ENCODE measurements around the gene DAPK3.
"Not testable (repeated sequence)": the region's sequence is repeated elsewhere in the genome, so short reads cannot be mapped to it uniquely, and the experiment has no call there.

The DAPK3 gene

GRCh38 chr19:4000798-4001197 lies 29.9 kb upstream of the DAPK3 start:
- not testable (repeated sequence) for DNase-seq

DNA sequence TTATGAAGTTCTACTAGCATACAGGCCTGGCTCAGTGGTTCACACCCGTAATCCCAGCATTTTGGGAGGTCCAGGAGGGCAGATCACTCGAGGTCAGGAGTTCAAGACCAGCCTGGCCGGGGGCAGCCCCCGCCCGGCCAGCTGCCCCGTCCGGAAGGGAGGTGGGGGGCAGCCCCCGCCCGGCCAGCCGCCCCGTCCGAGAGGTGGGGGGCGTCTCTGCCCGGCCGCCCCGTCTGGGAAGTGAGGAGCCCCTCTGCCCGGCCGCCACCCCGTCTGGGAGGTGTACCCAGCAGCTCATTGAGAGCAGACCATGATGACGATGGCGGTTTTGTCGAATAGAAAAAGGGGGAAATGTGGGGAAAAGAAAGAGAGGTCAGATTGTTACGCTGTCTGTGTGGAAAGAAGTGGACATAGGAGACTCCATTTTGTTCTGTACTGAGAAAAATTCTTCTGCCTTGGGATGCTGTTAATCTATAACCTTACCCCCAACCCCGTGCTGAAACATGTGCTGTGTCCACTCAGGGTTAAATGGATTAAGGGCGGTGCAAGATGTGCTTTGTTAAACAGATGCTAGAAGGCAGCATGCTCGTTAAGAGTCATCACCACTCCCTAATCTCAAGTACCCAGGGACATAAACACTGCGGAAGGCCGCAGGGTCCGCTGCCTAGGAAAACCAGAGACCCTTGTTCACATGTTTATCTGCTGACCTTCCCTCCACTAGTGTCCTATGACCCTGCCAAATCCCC lies 27.9 kb upstream of the DAPK3 start:
- not testable (repeated sequence) for DNase-seq

DNA sequence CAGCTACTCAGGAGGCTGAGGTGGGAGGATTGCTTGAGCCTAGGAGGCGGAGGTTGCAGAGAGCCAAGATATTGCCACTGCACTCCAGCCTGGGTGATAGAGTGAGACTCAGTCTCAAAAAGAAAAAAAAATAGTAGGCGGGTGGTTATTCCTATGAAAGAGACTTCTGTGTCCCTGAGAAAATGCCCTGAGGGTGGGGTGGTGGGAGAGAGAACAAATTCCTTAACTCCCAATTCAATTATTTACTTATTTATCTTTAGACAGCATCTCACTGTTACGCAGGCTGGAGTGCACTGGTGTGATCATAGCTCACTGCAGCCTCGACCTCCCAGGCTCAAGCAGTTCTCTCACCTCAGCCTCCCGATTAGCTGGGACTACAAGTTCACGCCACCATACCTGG lies 24.7 kb upstream of the DAPK3 start:
- no peak for DNase-seq

GRCh38 chr19:3990815-3991117 lies 19.9 kb upstream of the DAPK3 start:
- DNase-seq = no peak

DNA sequence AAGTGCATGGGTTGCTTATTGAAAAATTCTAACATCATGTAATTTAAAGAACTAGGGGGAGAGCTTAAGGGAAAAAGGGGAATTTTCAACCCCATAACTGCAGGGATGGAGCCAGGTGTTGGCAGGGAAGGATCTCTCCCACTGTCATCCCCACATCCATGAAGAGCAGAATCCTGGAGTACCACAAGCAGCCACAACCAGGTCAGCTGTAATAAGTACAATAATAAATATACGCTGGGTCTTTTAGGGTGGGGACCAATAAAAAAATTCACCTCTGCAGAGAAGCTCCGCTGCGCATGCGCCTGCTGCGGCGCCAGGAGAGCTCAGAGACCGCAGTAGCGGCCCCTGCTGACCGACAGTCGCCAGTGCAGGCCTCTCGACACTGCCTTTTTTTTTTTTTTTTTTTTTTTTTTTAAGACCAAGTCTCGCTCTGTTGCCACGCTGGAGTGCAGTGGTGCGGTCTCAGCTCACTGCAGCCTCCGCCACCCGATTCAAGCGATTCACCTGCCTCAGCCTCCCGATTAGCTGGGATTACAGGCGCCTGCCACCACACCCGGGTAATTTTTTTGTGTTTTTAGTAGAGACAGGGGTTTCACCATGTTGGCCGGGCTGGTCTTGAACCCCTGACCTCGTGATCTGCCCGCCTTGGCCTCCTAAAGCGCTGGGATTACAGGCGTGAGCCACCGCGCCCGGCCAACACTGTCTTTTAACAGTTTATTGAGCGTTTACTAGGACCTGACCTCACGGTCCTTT lies 16.9 kb upstream of the DAPK3 start:
- DNase-seq = peak; percentile 88

DNA sequence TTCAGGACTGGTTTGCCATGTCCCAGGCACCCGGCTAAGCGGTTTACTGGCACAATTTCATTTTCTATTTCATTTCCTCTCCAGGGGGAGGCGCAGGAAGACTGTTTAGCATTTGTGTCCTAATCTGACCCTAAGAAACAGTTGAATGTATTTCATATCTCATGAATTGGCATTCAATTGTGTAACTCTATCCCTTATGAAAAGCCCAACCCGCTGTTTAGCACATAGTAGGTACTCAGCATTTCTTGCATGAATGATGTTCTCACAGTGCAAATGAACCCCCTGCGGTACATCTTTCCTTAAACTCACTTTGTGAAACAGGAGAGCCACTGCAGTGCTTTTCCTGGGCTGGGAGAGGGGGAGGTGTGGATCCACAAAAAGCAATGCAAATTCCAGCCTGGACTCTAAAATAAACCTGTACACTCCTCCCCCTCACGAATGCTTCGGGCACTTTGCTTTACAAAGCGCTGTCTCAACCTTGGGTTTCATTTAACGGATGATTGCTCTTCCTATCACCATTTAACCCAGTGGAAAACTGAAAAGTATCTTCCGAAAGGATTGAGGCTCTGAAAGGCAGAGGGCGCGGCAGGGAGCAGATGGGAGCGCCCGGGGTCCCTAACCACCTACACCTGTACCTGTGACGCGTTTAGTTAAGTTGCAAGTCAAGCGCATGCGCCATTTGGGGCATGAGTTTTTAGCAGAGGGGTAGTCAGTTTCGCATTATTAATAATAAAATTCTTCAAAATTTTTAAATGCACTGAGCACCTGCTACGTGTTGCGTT lies 15.6 kb upstream of the DAPK3 start:
- DNase-seq = no peak

DNA sequence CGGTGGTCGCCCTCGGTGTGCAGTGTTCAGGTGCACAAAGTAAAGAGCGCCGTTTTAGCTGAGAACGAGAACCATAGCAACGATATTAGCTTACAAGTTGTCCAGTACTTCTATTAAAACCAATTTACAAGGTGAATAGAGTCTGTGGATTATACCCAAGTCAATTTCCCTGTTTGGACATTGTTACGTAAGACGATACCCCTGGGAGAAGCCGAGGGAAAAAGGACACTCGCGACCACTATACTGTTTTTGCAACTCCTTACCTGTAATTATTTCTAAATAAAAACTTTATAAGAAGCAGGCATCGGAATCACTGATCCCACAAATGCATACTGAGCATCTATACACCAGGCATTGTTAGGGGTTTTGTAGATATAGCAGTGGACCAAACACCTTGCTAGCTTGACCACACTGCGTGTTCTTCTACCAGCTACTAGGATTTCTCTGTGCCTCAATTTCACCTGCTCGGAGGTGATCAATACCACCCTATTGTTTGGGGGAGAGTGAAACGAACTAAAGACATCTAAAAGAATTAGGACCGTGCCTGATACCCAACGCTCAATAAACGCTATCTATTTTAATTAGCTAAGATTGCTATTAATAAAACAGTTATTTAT lies 14.9 kb upstream of the DAPK3 start:
- DNase-seq = no peak

GRCh38 chr19:3984908-3985642 lies 14.2 kb upstream of the DAPK3 start, which contains the start of gene EEF2:
EEF2 (minus strand) TSS chr19:3985463; CDS start chr19:3985380, 83 bp downstream.
- peak; percentile 87 for DNase-seq

- no peak for DNase-seq
Observed at GRCh38 chr19:3984584-3984907, 13.6 kb upstream of the DAPK3 start.

DNA sequence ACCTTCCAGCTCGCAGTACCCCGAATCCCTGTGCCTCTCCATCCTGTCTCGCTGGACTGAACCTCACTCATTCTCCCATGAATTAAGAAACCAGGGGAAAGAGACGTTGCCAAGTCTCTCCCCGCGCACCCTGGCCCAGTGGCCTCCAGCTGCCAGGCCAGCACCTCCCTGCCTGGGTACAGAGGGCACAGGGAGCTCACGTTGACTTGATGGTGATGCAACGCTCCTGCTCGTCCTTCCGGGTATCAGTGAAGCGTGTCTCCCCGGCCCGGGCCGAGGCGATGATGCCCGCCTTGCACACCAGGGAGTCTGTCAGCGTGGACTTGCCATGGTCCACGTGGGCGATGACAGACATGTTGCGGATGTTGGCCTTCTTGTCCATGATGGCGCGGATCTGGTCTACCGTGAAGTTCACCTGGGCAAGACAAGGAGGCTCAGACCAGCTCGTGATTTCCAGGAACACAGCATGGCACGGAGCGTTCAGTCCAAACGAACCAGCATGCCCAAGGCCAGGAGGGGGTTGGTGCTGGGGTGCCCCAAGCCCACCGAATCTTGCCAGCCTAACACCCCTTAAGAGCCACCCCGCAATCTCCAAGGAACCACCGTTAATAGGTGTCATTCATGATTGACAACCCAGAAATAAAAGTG lies 13.2 kb upstream of the DAPK3 start:
- no peak for DNase-seq

GRCh38 chr19:3983542-3983914 lies 12.6 kb upstream of the DAPK3 start:
- no peak for DNase-seq

DNA sequence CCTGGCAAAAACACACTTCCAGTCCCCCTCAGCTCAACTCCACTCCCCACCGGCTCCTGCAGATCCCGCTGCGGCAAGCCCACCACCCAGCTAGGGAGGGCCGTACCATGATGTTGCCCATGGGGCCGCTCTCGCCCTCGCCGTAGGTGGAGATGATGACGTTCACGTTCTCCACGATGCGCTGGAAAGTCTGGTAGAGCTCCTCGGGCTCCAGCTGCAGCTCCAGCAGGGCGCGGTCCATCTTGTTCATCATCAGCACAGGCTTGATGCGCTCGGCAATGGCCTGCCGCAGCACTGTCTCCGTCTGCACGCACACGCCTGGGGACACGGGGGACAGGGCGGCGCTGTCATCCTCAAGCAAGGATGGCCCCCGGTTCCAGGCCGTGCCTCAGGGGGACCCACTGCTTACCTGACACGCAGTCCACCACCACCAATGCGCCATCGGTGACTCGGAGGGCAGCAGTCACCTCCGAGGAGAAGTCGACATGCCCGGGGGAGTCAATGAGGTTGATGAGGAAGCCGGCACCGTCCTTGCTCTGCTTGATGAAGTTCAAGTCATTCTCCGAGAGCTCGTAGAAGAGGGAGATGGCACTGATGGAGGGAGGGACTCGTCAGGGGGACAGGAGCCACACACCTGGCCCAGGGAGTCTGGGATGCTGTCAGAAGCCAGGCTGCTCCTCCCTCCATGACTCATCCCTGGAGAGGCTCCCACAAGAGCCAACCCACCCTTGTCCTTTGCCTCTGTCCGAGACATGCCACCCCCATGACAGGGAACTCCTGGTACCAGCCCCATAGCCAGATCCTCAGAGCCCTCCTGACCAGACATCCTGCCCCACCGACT lies 12.0 kb upstream of the DAPK3 start:
- no peak for DNase-seq

- no peak for DNase-seq
Observed at GRCh38 chr19:3981736-3982681, 11.1 kb upstream of the DAPK3 start.

DNA sequence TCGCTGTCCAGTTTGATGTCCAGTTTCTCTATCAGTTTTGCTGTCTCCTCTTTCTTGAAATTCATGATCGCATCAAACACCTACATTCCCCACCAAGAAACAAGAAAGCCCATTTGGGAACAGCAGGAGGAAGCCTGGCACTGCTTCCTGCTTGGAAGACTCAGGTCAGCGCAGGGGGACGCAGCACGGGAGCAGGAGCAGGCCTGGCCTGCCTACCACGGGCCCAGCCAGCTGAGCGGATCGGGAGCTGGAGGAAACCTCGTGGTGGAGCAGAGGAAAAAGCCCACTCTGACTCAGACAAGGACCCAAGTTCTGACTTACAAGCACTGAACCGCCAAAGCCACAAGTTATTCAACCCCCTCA lies 10.5 kb upstream of the DAPK3 start:
- DNase-seq = no peak

DNA sequence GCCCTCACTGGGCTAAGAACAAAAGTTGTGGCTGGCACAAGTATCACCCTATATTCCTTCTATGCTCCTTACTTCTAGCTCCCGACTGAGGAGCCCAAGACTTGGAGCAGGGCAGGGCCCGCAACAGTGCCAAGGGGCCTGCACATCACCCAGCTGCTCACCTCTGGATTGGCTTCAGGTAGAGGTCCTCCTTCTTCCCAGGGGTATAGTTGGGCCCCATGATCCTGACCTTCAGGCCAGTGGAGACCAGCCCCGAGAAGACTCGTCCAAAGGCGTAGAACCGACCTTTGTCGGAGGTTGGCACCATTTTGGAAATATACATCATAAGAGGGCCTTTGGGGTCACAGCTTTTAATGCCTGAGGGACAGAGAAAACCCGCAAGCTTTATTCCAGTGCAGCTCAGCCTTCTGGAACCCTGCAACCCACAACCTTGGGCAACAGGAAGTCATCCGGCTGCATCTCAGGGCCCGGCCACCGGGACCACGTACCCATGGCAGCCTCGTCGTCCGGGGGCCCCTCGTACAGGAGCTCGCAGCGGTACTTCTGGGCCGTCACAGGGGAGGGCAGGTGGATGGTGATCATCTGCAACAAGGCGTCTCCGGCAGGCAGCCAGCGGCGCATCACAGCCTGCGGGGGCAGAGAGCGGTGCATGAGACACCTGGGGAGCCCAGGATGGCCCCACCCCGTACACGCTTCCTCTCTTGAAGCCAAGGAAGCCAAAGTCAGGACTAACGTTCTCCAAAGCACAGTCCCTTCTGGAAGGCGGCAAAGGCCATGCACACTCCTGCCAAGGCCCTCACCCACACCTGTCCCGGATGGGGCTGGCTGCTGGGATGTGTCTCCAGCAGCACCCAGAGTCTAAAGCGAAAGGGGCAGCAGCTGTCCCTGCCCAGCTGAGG lies 9.7 kb upstream of the DAPK3 start:
- DNase-seq = no peak

GRCh38 chr19:3979674-3980352 lies 8.9 kb upstream of the DAPK3 start:
- no peak for DNase-seq

DNA sequence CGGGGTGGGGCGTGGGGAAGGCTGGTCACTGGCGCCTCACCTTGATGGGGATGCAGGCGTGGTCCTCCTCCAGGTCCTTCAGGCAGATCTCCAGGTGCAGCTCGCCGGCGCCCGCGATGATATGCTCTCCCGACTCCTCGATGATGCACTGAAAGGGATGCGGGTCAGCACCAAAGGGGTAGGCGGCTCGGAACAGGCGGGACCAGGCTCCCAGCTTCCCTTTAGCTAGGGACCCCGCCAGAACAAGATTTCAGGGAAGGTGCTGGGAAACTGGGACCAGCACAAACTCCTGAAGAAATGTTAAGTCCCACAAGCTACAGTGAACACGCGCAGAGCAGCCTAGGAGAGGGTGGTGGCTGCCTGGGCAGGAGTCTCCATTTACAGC lies 8.4 kb upstream of the DAPK3 start:
- DNase-seq = no peak

DNA sequence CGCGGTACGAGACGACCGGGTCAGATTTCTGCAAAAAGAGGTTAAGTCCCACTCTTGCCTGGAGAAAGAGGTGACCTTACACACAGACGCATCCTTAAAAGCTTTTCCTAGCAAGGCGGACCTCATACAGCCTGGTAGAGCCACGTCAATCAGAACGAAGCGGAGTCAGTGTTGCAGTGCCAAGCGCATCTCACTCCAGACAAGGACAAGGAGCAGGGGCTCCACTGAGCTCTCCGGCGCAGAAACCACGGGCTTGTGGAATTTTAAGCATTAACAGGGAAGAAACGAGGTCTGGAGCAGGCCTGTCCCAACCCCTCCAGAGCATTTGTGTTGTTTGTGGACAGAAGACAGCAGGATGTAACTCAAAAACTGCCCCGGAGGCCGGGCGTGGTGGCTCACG lies 7.2 kb upstream of the DAPK3 start:
- DNase-seq = no peak

All from effector CD4-positive, alpha-beta T cell (primary cell).